Nephron progenitor cell (in vitro differentiated cells): ENCODE data around the gene IQUB.
"Not testable (repeated sequence)": the region's sequence is repeated elsewhere in the genome, so short reads cannot be mapped to it uniquely, and the experiment has no call there.

Source experiments
- DNase-seq: peaks from one replicate; pipeline ENCODE4 v3.0.0; 2021
- H3K27ac Mint-ChIP-seq: 2 replicates; pipeline ENCODE4 v1.8.0; 2021; ENCODE audit warnings: mild to moderate bottlenecking, moderate library complexity, mixed read lengths
- H3K27me3 Mint-ChIP-seq: 2 replicates; pipeline ENCODE4 v1.8.0; 2021; ENCODE audit warnings: mild to moderate bottlenecking, low read depth, mixed read lengths; ENCODE audit not compliant: poor library complexity
- H3K36me3 Mint-ChIP-seq: 2 replicates; pipeline ENCODE4 v1.8.0; 2021; ENCODE audit warnings: low read depth, mixed read lengths
- H3K4me1 Mint-ChIP-seq: 2 replicates; pipeline ENCODE4 v1.8.0; 2021; ENCODE audit warnings: mixed read lengths
- H3K4me3 Mint-ChIP-seq: 2 replicates; pipeline ENCODE4 v1.8.0; 2021; ENCODE audit warnings: mild to moderate bottlenecking, moderate library complexity, mixed read lengths
- H3K9me3 Mint-ChIP-seq: 2 replicates; pipeline ENCODE4 v1.8.0; 2021; ENCODE audit warnings: mild to moderate bottlenecking, moderate library complexity, mixed read lengths
- CTCF ChIP-seq: fragments of 200-600 bp; sonication (generic); IDR thresholded peaks from 2 replicates; pipeline ENCODE4 v1.5.0; 2021; ENCODE audit warnings: antibody characterized with exemption

Gene IQUB

GRCh38 chr7:123555484-123555883, 21.1 kb upstream of the IQUB start:
- Mint-ChIP-seq H3K4me3 (no peak overlapping the region), H3K9me3 (no peaks in the 10 kb centered on the region), H3K27ac (no peak overlapping the region), H3K4me1 (peaks cover 12% of the 10 kb centered on the region), H3K27me3 (no peaks in the 10 kb centered on the region), H3K36me3 (peaks cover 21% of the 10 kb centered on the region)
- TF ChIP-seq CTCF = no peak
- DNase-seq = no peak

- DNase-seq = no peak
- Mint-ChIP-seq H3K27me3 (no peaks in the 10 kb centered on the region), H3K4me1 (peaks cover 12% of the 10 kb centered on the region), H3K36me3 (peaks cover 39% of the 10 kb centered on the region), H3K4me3 (no peak overlapping the region), H3K27ac (peak overlapping the region; percentile 68), H3K9me3 (no peaks in the 10 kb centered on the region)
- TF ChIP-seq CTCF = no peak
These were observed 18.8 kb upstream of the IQUB start for GRCh38 chr7:123553159-123553558.

- no peak for DNase-seq
- Mint-ChIP-seq H3K4me3 (no peak overlapping the region), H3K27ac (peak overlapping the region; percentile 68), H3K4me1 (peaks cover 12% of the 10 kb centered on the region), H3K27me3 (no peaks in the 10 kb centered on the region), H3K36me3 (peaks cover 40% of the 10 kb centered on the region), H3K9me3 (no peaks in the 10 kb centered on the region)
- TF ChIP-seq CTCF = no peak
These were observed 18.2 kb upstream of the IQUB start for GRCh38 chr7:123552641-123553040.

- not testable (repeated sequence) for H3K9me3 Mint-ChIP-seq, DNase-seq, H3K27me3 Mint-ChIP-seq, H3K27ac Mint-ChIP-seq, H3K4me3 Mint-ChIP-seq
- Mint-ChIP-seq H3K36me3 (peaks cover 40% of the 10 kb centered on the region), H3K4me1 (peaks cover 12% of the 10 kb centered on the region)
These were observed 17.7 kb upstream of the IQUB start for GRCh38 chr7:123552134-123552533.

DNA sequence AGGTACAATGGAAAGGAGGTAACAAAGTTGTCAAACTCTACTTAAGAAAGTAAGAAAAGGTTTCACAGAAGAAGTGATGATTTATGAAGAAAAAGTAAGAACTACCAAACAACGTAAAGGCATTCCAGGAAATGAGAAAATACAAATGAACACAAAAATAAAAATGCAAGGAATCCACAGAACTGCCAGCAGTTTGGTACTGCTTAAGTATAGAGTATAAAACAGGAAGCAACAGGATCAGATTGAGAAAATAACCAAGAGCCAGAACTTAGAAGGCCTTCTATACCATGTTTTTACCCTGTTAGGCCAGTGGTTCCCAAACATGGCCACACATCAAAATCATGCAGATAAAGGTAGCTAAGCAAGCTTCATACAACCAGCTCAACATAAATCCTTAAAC, 14.0 kb upstream of the IQUB start:
- peaks cover 36% of the 10 kb centered on the region for H3K36me3 Mint-ChIP-seq
- peaks cover 8% of the 10 kb centered on the region for H3K4me1 Mint-ChIP-seq
- no peak overlapping the region for H3K4me3 Mint-ChIP-seq
- no peak for TF ChIP-seq CTCF
- no peaks in the 10 kb centered on the region for H3K27me3 Mint-ChIP-seq
- no peak overlapping the region for H3K27ac Mint-ChIP-seq
- no peaks in the 10 kb centered on the region for H3K9me3 Mint-ChIP-seq
- no peak for DNase-seq

DNA sequence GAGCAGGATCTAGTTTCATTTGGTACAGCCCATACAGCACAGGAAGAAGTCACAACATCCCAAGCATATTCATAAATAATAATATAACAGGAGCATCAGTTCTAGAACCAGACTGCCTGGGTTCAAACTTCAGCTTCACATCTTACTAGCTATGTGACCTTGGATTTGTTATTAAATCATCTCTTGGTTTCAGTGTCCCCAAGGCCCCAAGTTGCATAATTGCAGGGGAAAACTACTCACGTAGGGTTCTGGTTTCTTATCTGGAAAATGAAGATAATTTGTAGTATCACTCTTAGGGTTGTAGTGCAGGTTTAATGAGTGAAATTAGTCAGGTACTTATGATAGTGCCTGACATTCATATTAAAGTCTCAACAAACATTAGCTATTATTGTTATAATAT, 5.5 kb upstream of the IQUB start:
- no peak overlapping the region for H3K4me3 Mint-ChIP-seq
- no peak for DNase-seq
- H3K4me1 Mint-ChIP-seq = no peaks in the 10 kb centered on the region
- peaks cover 12% of the 10 kb centered on the region for H3K36me3 Mint-ChIP-seq
- no peaks in the 10 kb centered on the region for H3K9me3 Mint-ChIP-seq
- no peak overlapping the region for H3K27ac Mint-ChIP-seq
- no peaks in the 10 kb centered on the region for H3K27me3 Mint-ChIP-seq
- TF ChIP-seq CTCF = no peak
